HL-60/S4 (cell line): ENCODE results near the gene SYN1.

ENCODE experiments used
- in situ Hi-C: fragments of 300-500 bp; cut with MboI; formaldehyde crosslinking; loops from 2 replicates; pipeline ENCODE4 v1.14.3; 2022; ENCODE audit warnings: low sequenced_read_pairs

Gene SYN1

GRCh38 chrX:47574547-47575301, 44.9 kb downstream of the SYN1 start:
- in situ Hi-C loops = no loop called here

DNA sequence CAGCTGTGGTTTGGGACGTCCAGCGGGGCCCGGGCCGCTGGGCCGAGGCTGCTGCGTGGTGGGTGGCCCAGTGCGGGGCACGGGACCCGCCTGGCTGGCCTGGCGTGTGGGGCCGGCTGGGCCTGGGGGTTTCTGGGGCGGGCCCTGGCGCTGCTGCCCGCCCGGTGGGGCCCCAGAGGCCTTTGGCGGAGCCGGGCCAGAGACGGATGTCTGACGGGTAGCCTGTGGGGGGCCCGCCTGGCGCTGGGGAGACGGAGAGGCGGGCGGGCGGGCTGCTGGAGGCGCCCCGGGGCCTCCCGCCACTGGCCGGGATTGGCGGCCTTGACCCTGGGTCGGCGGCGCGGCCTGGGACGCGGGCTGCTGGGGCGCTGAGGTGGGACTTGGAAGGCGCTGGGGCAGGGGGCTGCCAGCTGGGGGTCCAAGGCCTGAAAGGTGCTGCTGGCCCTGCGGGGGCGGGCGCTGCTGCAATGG, 45.5 kb downstream of the SYN1 start:
- in situ Hi-C loops = no loop called here

DNA sequence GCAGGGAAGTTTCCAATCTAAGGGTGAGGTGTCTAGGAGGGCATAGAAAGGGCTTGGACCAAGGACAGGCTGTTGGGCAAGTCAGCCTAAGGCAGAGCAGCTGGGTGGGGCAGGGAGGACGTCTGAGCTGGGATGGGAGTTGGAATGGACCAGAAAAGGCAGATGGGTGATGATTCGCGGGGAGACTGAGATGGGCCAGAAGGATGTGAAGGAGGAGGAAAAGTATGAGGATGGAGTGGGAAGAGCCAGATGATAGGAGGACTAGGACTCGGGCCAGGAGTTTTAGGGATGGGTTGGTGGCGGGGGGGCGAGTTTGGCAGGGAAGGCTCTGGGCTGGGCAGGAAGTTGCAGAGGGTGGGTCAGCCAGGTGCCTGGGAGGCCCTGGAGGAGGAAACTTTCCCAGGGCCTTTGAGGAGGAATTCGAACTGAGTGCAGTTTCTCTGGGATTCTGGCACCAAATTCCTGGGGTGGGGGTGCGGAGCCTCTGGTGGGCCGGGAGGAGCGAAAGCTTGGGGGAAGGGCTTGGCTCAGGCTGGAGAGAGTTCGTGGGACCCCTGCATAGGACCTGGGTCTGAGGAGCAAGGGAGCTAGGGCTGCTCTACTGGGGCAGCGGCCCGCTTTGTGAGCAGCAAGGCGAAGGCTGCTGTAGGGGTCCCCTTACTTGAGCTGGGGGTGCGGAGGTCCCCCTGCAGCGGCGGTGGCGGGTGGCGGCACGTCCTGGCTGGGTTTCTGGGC, 46.1 kb downstream of the SYN1 start:
- in situ Hi-C loops = no loop called here

- in situ Hi-C loops = no loop called here
These were observed 46.8 kb downstream of the SYN1 start for GRCh38 chrX:47572773-47573340.

DNA sequence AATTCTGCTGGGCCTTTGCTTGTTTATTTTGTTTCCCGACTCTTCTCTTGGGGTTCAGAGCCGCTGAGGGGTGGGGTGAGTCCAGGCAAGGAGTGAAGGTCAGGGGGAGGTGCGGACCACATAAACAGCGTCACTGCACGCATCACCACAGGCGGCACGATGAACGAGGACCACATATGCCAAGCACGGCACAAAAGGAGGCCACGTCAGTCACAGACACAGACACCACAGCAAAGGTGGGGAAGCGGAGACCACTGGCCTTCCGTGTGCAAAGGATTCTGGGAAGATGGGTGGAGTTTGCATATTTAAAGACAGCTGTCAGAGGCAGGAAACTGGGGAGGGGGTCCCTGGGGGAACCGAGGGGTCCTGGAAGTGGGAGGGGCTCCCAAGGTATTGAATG, 47.8 kb downstream of the SYN1 start:
- in situ Hi-C loops = no loop called here

- in situ Hi-C loops = no loop called here
These were observed 48.4 kb downstream of the SYN1 start for GRCh38 chrX:47571215-47571614.

- in situ Hi-C loops = no loop called here
These were observed 48.9 kb downstream of the SYN1 start for GRCh38 chrX:47570794-47571193.

DNA sequence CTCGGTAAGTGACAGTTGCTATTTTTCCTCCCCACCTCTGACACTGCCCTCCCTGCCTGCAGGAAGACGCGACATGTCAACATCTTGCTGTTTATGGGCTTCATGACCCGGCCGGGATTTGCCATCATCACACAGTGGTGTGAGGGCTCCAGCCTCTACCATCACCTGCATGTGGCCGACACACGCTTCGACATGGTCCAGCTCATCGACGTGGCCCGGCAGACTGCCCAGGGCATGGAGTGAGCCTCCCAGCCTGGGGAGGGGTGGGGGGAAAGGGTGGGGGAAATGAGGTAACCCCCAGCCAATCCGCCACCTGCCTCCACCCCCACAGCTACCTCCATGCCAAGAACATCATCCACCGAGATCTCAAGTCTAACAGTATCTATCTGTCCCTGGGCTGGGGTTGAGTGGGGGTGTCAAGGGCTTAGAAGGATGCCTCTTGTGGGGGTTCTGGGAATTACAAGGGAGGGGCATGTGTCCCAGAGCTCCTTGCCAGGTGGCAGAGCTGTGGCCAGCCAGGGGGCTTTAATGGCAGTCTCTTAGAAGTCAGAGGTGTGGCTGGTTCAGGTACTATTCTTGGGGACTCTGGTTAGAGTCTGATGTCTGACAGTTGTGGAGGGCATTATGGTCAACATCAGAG, 50.9 kb downstream of the SYN1 start:
- in situ Hi-C loops = loop anchor here (10.0 kb wide), 1 partner anchor 76 kb away; no protein-coding TSS in a partner anchor

- in situ Hi-C loops = loop anchor here (10.0 kb wide), 1 partner anchor 78 kb away; no protein-coding TSS in a partner anchor
These were observed 52.8 kb downstream of the SYN1 start for GRCh38 chrX:47566841-47567240.

- in situ Hi-C loops = loop anchor here (10.0 kb wide), 1 partner anchor 80 kb away; no protein-coding TSS in a partner anchor
These were observed 55.1 kb downstream of the SYN1 start for GRCh38 chrX:47564438-47565085.

GRCh38 chrX:47563801-47564315, 55.8 kb downstream of the SYN1 start:
- in situ Hi-C loops = loop anchor here (10.0 kb wide), 1 partner anchor 81 kb away; no protein-coding TSS in a partner anchor

- in situ Hi-C loops = loop anchor here (10.0 kb wide), 1 partner anchor 82 kb away; no protein-coding TSS in a partner anchor
These were observed 56.9 kb downstream of the SYN1 start for GRCh38 chrX:47562615-47563243.

DNA sequence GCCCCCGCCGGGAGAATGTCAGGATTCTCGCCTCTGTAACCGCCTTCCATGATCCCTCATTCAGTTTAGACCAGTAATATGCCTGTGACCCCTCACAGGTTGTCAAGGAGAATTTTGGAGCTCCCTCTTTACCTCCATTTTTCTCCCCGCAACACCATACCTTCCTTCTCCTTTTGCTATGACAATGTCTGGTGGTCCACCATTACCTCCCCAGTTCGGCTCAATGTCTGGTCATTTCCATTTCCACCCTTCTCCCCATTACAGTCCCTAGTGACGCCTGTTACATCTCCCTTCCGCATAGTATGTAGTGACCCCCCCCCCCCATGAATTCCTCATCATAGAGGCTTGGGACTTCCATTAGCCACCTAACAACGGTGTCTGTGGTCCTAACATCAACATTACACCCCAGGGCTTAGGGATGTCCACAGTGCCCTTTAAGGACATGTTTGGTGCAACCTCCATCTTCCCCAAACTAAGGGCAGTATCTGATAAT, 58.0 kb downstream of the SYN1 start:
- in situ Hi-C loops = loop anchor here (10.0 kb wide), 1 partner anchor 83 kb away; no protein-coding TSS in a partner anchor

DNA sequence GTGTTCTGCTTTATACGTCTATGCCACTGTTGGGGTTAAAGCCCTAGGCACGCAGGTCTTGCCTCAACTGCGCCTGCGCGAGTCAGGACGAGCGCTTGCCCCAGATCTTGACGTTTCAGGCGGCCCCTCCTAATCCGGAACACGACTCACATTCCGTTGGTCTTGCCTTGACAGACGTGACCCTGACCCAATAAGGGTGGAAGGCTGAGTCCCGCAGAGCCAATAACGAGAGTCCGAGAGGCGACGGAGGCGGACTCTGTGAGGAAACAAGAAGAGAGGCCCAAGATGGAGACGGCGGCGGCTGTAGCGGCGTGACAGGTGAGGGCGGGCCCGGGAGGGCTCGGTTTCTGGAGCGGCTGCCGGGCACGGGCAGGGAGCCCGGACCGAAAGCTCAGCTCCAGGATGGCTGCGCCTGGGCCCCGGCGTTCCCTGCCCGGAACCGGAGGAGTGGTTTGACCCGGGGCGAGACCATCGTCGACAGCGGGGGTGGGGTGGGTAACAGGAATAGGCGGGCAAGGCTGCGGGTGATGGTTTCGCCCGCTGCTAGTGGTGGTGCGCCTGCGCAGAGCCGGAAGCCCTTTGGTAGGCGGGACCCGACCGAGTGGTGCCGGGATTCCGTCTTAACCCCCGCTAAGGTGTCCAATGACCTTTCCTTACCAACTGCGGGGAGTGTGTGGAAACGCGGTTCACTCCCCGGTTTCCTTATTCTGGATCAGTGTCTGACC, 58.6 kb downstream of the SYN1 start, which contains the start of gene ARAF:
Gene ARAF, plus strand, starts transcription at position 272 of the 725 bp plus-strand sequence. CDS start 1,763 bp downstream, outside the sequence.
- in situ Hi-C loops = loop anchor here (10.0 kb wide), 1 partner anchor 84 kb away; no protein-coding TSS in a partner anchor

DNA sequence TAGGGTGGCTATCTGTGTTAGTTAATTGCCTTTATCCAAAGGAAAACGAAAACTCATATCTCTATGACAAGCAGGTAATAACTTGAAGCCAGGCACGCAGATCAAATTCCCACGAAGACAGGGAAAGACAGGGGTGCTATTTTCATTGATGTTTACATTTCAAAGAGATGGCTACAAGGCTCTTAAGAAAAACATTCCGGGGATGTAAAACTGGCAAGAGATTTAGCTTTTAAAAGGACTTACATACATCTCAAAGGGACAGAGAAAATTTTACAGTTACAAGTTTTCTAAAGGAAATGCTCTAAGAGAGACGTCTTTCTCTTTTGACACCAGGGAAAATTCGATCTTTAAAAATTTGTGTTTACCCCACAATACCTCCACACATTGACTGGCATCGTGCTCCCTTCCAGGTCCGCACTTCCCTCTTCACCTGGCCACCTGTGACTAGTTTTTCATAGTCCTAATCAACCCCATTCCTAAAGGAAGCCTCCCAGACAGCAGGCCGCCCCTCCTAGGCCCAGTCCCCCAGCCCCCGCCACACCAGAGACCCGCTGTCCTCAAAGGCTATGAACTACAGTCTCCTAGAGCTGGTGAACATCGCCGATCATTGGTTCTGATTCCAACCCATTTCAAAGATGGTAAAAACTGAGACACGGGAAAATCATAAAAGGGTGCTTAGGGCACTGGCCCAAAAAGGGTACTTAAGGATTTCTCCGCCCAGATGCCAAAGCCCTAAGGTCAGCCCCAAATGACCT, 59.3 kb downstream of the SYN1 start:
- in situ Hi-C loops = loop anchor here (10.0 kb wide), 1 partner anchor 84 kb away; no protein-coding TSS in a partner anchor

DNA sequence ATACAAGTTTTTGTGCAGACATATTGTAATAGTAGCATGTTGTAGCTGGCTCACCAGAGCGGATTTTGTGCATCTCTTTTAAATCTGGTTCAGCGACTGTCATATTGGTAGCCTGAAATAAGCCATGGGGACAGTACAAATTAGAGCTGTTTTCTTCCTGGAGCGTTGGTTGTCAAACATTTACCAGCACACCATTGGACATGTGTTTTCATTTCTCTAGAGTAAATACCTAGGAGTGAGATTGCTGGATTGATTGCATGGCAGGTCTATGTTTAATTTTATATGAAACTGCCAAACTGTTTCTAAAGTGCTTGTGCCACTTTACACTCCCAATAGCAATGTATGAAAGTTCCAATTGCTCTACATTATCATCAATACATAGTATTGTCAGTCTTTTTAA, 61.2 kb downstream of the SYN1 start:
- in situ Hi-C loops = no loop called here

GRCh38 chrX:47556045-47556623, 63.5 kb downstream of the SYN1 start:
- in situ Hi-C loops = no loop called here
